ENCODE measurements around the gene BCL11A.

- TF ChIP-seq CTCF (conservative IDR thresholded peaks at IDR 0.05; ENCODE audit: low read depth, low read length) (no peak), EZH2 (IDR thresholded peaks at IDR 0.05; ENCODE audit: borderline replicate concordance, low read depth, low read length, poor library complexity, severe bottlenecking) (no peak)
These were observed 8.4 kb downstream of the BCL11A start for GRCh38 chr2:60544954-60545560.

Data from A673 (cell line).